NCI-H2227 (cell line): Measurements from ENCODE around the gene DCDC2C.

Experiments used
- DNase-seq: peaks from one replicate; lab custom pipeline; 2025; ENCODE audit not compliant: unreplicated experiment; lab: John Stamatoyannopoulos, UW

The DCDC2C gene

GRCh38 chr2:3876221-3876620, 172.8 kb downstream of the DCDC2C start:
- DNase-seq = no peak

- DNase-seq = no peak
Observed at GRCh38 chr2:3876685-3877084, 173.3 kb downstream of the DCDC2C start.

GRCh38 chr2:3885629-3886628, 182.6 kb downstream of the DCDC2C start:
- DNase-seq = no peak

GRCh38 chr2:3895021-3895420, 191.6 kb downstream of the DCDC2C start:
- no peak for DNase-seq
